ENCODE results near the gene SPA17. TPM values are rescaled to one million over a fixed set of nuclear protein-coding genes. Genes with fewer than 3 reads are reported as not detected.

The SPA17 gene
- polyA plus RNA-seq, 3 donors, result 2.3 to 5.5 (median 2.8) TPM

DNA sequence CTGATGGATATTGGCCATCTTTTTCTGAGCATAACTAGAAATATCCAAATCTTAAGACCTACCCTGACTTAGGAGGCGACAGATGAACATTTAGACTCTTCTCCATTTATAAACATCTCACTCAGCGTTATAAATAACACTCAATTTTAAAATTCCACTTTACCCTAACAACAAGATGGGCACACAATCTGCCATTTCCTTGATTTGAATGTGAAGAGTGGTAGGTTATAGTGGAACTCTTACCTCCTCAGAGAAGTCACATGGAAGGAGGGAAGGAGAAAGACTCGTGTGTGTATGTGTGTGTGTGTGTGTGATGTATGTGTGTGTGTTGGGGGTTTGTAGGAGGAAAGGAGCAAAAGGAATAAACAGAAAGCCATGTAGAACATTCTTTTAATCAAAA lies 15.2 kb upstream of the SPA17 start:
- 86 to 90% (median 86%) methylated on average over 3 of the region's 3 CpGs for WGBS, 3 donors
- no peak overlapping the region for H3K27ac ChIP-seq (ENCODE audit: low read depth, low read length)

DNA sequence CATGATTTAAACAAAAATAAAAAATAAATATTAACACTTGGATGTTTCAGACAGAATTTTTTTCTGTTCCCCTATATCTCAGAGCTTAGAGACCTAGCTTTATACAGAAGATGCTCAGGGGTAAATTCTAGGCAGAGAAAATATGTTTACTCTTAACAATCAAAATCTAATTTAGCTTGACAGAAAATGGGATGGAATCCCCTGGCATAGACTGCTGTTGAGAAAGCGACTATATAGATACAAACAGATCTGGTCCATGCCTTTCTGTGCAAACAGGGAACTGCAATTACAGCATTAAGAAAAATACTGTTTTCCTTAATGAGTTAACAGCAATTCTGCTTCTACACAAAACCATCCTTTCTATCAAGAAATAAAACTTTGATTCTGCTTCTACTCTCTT lies 14.7 kb upstream of the SPA17 start:
- WGBS, 3 donors, result 91 to 97% (median 91%) methylated on average over 1 of the region's 1 CpG
- no peak overlapping the region for H3K27ac ChIP-seq (ENCODE audit: low read depth, low read length)

DNA sequence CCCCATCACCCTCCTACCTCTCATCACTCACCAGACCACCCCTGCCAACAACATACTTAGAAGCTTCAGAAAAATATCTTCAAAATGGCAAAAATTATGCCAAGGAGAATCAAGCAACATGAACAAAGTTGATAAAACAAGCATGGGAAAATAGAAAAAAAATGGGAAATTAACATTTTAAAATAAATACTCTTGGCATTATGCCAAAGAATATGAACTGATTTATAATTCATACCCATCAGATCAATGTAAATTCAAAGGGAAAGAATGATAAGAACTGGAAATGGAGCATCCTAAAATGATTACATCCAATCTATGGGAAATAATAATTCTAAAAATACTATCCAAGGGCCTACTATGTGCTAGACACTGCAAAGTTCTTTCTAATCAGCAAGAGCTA lies 12.2 kb upstream of the SPA17 start:
- H3K27ac ChIP-seq (ENCODE audit: low read depth, low read length), result no peak overlapping the region

DNA sequence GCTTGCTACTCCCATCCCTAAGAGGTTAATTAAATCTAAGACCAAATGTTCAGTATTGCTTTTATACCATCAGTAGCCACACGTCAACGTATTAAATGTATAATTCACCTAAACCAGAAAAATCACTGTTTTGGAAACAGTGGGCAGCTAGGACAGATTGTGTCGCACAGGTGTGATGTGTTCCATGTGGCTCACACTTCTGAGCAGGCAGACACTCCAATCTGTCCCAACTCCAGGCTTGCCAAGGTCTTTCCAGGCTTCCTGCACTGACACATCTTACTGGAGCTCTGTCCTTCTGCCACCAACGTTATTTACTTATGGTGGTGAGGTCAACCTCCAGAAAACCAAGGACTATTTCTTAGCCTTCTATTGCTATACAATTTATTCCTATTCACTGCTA lies 11.6 kb upstream of the SPA17 start:
- WGBS, 3 donors, result 84 to 90% (median 89%) methylated on average over 4 of the region's 4 CpGs
- no peak overlapping the region for H3K27ac ChIP-seq (ENCODE audit: low read depth, low read length)

DNA sequence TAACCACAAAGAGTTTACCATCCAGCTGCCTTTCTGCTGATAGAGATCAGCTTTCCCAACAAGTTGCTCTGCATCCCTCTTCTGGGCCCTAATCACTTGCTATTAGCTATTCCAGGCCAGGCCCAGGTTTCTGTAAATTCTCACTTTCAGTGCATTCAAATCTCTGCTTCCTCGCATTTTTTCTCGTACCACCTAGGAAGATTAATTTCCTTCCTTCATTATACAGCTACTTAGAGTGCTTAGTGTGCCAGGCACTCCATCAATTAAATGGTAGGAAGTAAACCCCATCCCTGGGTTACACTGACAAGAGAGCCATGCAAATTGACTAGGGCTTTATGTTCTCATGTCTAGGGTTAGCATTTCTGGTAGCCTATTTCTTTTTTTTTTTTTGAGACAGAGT lies 9.8 kb upstream of the SPA17 start:
- WGBS, 3 donors, result 84 to 97% (median 88%) methylated on average over 2 of the region's 2 CpGs
- no peak overlapping the region for H3K27ac ChIP-seq (ENCODE audit: low read depth, low read length)

DNA sequence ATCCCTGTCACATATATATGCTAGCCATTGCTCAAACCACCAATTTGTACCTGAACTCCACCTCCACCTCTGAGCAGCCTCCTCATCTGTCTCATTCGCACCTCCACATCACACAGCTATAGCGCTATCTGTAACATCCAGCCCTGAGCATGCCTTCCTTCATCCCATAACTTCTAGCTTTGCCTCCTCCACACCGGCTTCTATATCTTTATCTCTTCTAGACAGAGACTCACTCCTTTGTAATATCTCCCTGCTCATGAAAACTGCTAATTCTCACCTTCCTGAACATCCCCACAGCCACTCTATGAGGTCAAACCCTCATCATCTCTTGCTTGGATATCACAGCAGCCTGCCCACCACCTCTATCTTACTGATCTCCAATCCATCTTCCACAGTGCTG lies 6.1 kb upstream of the SPA17 start:
- WGBS, 3 donors, result 96 to 97% (median 96%) methylated on average over 3 of the region's 3 CpGs
- H3K27ac ChIP-seq (ENCODE audit: low read depth, low read length), result no peak overlapping the region

DNA sequence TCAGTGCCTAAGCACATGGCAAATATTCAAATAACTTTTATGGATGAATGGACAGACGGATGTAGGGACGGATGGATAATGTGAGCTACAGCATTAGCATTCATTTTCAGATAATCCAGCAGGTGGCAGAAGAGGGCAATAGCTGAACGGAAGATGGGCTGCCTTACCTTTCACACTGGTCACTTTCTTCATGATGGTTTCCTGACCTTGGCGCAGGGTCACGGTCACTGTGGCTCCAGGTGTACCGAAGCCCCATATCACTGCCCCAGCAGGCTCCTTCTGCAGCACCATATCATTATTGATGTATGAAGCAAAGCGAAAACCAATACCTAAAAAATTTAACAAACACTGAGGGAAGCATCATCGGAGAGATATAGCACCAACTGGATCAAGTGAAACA lies 4.5 kb upstream of the SPA17 start:
- 18 to 27% (median 27%) methylated on average over 8 of the region's 8 CpGs for WGBS, 3 donors
- no peak overlapping the region for H3K27ac ChIP-seq (ENCODE audit: low read depth, low read length)

DNA sequence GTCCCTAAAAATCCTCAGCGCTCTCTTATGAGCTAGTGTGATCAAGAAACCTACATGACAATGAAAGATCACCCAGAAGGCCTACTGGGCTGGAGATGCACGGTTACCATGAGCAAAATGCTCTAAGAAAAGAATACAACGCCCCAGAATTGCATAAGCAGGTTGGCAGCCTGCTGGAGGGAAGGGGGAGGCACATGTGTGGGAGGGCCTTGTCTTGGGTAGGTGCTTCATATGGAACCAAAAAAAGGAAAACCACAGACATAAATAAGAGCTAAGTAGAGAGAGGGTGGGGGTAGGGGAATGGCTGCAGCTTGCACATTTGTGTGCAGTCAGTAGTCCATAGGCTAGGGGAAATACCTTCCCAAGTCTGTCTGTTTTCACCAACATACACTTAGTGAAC lies 3.0 kb upstream of the SPA17 start:
- WGBS, 3 donors, result 31 to 70% (median 48%) methylated on average over 3 of the region's 3 CpGs
- H3K27ac ChIP-seq (ENCODE audit: low read depth, low read length), result no peak overlapping the region

DNA sequence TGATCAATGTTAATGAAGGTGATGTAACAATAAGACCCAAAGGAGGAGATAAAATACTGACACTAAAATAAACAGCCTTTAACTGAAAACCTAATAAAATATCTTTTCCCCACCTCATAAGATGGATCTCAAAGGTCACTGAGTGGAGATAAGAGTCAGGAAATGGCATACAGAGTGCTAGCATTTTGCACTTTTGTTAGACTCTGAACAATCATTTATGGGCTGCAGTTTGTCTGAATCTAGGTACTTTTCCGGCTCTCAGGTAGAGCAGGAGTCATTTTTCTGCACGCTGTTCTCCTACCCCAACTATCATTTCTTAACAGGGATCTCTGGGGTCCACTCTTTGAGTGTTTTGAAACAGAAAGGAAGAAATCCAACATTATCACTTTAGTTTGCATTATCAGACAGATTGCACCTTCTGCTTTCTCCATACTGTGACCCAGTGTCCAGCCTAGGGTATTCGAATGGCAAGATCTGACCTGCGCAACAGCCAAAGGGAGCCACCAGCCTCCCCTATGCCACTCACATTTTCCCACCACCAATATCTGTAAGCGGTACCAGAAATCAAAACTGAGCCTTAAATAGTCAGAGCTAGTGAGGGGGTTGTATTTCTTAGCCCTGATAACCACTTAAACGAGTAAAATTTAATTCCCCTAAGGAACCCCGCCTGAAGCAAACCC lies 1.0 kb upstream of the SPA17 start:
- 51 to 59% (median 57%) methylated on average over 7 of the region's 7 CpGs for WGBS, 3 donors
- peak overlapping the region; percentile 86 for H3K27ac ChIP-seq (ENCODE audit: low read depth, low read length)

DNA sequence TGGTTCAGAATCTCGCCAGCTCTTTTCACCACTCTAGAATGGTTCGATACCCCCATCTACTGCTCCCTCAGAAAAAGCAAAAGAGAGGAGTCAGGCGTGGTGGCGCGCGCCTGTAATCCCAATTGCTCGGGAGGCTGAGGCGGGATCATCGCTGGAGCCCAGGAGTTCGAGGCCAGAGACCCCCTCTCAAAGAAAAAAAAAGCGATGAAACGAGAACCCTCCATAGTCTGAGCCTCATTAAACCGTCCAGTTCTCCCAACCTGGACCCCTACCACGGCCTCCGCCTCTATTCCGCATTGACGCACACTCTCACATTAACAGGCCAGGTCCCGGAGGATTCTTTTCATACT lies 439 bp downstream of the SPA17 start:
- peak overlapping the region; percentile 72 for H3K27ac ChIP-seq (ENCODE audit: low read depth, low read length)
- 18 to 40% (median 38%) methylated on average over 18 of the region's 18 CpGs for whole genome bisulfite sequencing, 3 donors

DNA sequence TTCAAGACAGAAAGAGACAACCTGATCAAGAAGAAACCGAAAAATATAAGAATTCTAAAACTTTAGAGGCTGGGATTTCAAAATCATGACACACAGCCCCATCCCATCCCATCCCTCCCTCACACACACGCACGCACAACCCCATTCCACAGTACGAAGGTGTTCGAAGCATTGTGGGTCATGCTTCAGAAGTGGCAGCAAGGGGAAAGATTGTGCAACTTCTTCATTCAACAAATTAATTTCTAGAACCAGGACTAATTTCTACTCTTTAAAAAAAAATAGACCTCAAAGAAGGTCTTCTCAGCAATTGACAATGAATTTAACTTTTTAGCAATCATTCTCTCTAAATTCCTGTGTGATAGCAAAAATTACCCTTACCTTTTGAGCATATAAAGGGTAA lies 867 bp downstream of the SPA17 start:
- 72 to 84% (median 75%) methylated on average over 5 of the region's 5 CpGs for WGBS, 3 donors
- no peak overlapping the region for H3K27ac ChIP-seq (ENCODE audit: low read depth, low read length)

DNA sequence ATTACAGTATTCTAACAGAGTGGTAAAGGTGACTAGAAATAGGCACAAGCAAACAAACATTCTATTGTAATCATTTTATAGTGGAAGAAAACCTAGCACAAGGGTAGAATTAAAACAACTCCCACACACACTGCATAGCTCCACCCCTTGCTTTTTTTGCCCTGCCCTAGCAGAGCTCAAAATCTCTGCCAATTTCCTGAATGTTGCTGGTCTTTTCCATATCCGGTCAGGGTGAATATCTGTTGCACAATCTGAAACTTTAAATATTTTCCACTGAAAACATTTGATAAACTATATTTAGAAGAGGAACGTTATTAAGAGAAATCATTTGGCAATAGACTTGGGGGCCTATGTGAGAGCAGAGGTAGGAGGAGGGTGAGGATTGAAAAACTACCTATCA lies 2.7 kb downstream of the SPA17 start:
- 5 to 7% (median 5%) methylated on average over 2 of the region's 2 CpGs for WGBS, 3 donors

DNA sequence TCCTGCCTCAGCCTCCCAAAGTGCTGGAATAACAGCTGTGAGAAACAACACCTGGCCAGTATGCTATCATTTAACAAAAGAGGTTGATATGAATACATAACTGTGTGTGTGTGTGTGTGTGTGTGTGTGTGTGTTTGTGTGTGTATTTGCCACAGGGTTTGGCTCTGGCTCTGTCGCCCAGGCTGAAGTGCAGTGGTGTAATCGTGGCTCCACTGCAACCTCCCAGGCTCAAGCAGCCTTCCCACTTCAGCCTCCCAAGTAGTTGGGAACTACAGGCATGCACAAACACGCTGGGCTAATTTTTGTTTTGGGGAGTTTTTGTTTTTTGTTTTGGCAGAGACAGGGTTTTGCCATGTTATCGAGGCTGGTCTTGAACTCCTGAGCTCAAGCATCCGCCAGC lies 4.7 kb downstream of the SPA17 start:
- 75 to 89% (median 86%) methylated on average over 5 of the region's 5 CpGs for WGBS, 3 donors
- no peak overlapping the region for H3K27ac ChIP-seq (ENCODE audit: low read depth, low read length)

More for the DNA sequence above, 2.7 kb downstream of the SPA17 start:
- no peak overlapping the region for H3K27ac ChIP-seq (ENCODE audit: low read depth, low read length)

DNA sequence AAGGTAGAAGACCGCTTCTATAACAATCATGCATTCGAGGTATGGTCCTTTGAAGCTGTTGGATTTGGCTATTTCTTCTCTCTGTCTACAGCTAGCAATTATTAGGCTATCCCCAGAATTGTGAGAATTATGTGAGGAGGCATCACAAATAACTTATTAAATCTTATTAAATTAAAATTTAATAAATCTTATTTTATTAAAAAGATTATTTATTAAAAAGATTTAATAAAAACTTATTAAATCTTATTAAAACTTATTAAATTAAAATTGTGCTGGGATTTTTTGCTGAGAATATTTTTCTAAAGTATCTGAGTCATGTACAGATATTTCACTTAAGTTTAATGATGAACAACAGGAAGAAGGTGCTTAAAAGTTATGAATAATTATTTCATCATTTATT lies 7.7 kb downstream of the SPA17 start:
- no peak overlapping the region for H3K27ac ChIP-seq (ENCODE audit: low read depth, low read length)
- WGBS, 3 donors, result 95 to 97% (median 97%) methylated on average over 2 of the region's 2 CpGs

DNA sequence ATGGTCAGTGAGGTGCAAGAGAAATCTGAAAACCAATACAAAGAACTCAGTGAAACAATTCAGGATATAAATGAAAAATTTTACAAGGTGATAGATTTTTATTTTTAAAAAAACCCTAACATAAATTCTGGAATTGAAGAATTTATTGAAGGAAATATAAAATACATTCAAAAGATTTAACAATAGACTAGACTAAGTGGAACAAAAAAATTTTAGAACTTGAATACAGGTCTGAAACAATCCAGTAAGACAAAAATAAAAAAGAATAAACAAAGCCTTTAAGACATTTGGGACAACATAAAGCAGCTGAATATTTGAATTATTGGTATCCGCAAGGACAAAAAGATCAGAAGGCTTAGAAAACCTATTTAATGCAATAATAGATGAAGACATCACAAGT lies 8.7 kb downstream of the SPA17 start:
- no peak overlapping the region for H3K27ac ChIP-seq (ENCODE audit: low read depth, low read length)
- 96 to 100% (median 97%) methylated on average over 1 of the region's 1 CpG for WGBS, 3 donors

DNA sequence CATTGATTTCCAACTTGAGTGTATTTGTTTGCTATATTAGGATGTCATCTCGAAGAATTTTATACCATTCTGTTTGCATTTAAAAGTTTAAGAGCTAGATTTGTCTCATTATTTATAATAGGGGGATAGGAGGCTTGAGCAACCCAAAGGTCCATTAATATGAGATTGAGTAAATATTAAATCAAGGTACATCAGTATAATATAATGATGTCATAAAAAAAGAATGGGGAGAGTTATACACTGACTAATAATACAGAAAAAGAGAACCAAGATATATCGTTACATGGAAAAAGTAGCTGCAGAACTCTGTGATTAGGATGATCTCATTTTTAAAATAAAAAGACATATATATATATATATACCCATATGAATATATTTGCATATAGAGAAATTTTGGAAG lies 19.4 kb downstream of the SPA17 start:
- WGBS, 3 donors, result 95 to 97% (median 97%) methylated on average over 2 of the region's 2 CpGs
- no peak overlapping the region for H3K27ac ChIP-seq (ENCODE audit: low read depth, low read length)

DNA sequence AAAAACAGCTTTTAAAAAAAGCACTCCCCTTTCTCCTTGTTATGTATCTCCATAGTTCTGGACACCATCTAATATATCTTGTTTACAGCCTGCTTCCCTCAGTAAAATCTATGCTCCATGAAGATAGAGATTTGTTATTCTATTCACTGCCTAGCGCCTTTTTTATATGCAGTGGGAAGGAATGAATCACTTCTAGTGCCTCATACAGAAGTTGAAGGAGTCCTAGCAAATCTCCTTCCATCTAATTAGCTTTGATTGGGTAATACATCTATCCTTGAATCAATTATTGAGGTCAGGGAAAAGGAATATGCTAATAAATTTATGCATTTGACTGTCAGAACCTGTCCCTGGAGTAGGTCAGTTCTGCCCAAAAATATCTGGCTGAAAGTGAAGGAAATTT lies 25.8 kb downstream of the SPA17 start:
- no peak overlapping the region for H3K27ac ChIP-seq (ENCODE audit: low read depth, low read length)
- 80 to 92% (median 84%) methylated on average over 1 of the region's 1 CpG for WGBS, 3 donors

DNA sequence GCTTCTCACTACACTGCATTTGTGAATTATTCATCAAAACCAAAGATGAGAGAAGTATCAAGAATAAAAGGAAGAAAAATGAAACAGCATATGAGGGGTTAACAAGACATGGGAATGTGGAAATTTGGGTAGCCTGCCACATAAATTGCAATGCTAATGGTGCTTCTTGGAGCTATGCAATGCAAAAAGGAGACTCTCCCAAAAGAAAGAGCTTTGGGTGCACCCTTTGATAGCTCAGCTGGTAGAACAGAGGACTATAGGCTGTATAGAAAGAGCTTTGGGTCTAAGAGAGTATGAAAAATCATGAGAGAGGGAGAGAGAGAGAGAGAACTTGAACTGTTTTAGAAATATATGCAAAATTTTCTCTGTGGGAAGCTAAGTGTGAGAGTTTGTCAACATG lies 26.3 kb downstream of the SPA17 start:
- no peak overlapping the region for H3K27ac ChIP-seq (ENCODE audit: low read depth, low read length)

DNA sequence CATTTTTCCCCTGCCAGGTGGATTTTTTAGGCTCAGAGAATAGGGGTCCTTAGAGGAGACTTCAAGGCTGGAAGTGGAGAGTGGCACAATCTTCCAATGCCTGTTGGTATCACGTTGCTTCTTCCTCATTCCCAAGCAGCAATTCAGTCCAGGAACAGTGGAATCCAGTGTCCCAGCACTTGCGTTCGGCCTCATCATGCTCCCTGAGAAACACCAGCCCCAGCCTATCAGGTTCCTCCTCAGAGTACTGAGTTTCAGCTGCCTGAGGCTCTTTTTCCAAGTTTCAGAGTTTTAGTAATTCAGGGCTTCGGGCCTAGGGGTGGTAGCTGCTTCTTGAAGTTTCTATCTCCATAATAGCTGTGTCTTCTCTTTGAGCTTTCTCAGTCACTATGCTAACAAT lies 34.1 kb downstream of the SPA17 start:
- no peak overlapping the region for H3K27ac ChIP-seq (ENCODE audit: low read depth, low read length)
- WGBS, 3 donors, result 81 to 90% (median 88%) methylated on average over 4 of the region's 4 CpGs

DNA sequence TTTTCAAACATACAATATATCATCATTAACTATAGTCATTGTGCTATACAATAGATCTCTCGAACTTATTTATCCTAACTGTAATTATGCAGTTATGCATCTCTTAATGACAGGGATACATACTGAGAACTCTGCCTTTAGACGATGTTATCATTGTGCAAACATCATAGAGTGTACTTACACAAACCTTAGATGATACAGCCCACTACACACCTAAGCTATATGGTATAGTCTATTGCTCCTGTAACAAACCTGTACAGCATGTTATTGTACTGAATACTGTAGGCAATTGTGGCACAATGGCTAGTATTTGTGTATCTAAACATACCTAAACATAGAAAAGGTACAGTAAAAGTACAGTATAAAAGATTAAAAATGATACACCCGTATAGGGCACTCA lies 38.7 kb downstream of the SPA17 start:
- WGBS, 3 donors, result 51 to 88% (median 81%) methylated on average over 3 of the region's 3 CpGs
- no peak overlapping the region for H3K27ac ChIP-seq (ENCODE audit: low read depth, low read length)

DNA sequence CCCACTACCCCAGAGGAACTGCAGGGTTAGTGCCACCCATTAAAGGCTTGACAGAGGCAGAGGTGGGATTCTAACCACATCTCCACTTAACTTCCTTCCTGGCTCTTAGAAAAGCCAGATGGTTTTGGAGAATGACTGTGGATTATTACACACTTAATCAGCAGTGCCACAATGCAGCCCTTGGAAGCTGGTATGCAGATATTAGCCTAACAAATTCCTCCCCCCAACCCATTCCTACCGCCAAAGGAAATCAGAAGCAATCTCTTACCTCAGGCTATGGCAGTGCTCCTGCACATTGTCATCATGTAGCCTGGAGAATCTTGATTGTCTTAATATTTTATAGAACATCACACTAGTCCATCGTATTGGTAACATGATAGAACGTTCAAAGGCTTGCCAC lies 42.9 kb downstream of the SPA17 start:
- WGBS, 3 donors, result 47 to 56% (median 48%) methylated on average over 3 of the region's 3 CpGs
- H3K27ac ChIP-seq (ENCODE audit: low read depth, low read length), result no peak overlapping the region

All from adipose tissue (tissue), 3 donors.